Islet of Langerhans (tissue), 1 donor: ENCODE results near the gene GPD2.

Experiments
- FAIRE-seq: peaks from one replicate; lab custom pipeline; 2011; peaks lifted over from hg19 to GRCh38; lab: Jason Lieb, UNC

GPD2 gene

DNA sequence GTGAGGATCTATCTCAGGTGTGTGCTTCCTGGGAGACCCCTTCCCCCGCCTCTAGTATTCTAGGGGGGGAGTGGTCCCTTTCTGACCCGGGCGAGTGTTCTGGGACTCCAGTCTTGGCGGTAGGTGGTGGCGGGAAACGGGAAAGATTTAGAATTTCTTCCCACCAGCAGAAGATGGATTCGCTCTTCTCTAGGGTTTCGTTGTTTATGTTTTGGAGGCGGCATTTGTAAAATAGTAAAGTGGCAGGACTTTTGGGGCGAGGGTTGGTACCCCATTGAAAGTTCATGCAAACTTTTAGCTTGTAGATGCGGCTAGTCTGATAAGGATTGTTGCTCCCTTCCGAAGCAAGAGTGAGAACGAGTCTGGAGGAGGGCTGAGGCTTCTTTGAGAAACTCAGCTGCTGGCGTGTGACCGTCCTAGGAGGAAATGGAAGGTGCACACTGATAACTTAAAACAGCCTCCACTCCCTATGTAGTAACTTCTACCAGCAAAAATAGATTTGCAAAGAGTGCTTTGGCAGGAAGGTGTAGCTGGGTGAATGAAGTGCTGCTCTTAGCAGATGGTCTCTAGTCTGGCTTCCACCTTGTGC lies 412 bp downstream of the GPD2 start:
- no peak for FAIRE-seq

DNA sequence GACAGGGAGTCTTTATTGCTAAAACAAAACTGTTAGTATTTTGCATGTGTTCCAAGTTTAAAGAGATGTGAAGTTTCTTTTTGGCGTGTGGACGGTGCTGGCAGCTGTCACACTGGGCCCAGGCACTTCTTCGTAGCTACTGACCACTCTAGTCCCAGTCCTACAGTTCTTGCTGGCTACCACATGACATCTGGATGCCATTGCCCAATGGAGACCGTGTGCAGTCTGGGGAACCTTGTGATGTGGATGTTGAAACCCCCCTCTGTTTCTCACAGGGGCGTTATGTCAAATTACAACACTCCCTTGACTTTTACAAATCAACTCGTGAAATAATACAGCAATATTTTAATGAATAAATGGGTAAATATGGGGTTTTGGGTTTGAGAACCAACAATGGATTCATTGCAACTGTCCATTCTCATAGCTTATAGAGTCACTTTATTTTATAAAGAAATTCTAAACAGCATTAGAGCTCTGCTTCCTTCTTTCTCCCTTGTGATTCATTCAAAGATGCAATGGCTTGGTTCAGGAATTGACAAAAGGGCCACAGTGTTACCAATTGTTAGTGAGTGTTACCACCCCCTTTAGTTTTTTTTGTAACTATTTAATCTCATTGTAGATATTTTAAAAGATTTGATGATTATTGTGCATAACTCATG lies 1.2 kb downstream of the GPD2 start:
- no peak for FAIRE-seq

DNA sequence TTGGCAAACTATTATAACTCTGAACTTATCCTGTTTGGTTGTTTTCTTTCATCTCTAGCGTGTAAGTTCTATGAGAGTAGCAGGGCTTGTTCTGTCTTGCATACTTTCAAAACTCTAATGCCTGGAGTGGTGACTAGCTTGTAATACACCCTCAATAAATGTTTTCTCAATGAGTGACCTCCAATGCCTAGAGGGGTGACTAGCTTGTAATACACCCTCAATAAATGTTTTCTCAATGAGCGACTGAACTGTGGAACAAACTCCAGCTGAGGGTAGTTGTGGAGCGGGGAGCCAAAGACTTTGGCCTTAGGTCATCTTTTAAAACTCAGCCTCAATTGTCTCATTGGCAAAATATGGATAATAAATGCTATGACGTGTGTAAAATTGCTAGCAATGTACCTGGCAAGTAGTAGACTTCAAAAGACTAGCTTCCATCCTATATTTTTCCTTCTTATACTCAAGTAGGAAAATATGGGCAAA lies 1.8 kb downstream of the GPD2 start:
- no peak for FAIRE-seq

DNA sequence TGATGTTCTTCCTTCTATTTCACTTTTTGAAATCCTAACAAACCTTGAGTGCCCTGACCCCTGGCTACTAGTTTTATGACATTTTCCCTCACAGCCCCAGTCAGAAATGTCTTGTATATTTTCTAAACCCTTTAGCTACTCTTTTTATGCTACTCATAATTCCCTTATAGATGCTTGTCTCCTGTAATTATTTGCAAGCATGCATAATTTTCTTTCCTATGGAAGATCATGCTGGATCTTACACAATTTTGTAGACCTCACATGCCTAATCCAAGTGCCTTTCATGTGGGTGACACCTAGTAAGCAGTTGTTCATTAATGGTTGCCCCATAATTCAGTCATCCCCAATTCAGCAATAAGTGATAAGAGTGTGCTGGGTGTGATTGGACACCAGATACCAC lies 6.9 kb downstream of the GPD2 start:
- no peak for FAIRE-seq

DNA sequence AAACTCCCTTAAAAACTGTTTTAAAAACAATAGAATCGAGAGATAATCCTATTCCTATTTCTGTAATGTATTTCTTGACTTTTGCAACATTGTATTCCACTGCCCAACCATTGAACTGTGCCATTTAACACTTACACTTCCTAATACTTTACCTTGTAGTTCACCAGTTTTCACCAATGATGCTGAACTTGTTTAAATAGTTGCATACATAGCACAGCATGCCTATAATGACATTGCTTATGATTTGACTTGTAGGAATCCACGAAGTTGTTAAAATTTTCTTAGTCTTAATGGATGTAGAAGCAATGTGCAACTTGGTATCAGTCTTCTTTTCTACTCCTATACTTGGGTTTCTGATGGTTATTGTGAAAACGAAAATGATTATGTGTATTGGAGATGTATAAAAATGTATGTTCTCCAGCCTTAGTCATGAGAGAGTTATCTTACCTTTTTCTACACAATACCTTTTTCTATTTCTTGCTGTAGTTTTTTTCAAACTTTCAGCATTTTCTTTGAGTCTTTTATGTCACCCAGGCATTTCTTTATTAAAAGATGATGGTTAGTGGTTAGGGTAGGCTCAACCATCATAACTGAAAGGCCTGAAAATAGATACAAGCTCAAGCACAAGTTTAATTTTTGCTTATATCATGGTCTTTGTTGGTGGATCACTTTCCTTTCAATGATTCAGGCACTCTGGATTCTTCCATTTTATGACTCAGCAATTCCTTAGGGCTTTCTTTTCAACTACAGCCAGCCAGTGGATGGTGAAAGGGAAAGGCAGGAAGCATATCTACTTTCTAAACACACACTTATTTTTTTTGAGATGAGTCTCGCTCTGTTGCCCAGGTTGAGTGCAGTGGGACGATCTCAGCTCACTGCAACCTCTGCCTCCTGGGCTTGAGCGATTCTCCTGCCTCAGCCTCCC lies 9.4 kb downstream of the GPD2 start:
- no peak for FAIRE-seq

DNA sequence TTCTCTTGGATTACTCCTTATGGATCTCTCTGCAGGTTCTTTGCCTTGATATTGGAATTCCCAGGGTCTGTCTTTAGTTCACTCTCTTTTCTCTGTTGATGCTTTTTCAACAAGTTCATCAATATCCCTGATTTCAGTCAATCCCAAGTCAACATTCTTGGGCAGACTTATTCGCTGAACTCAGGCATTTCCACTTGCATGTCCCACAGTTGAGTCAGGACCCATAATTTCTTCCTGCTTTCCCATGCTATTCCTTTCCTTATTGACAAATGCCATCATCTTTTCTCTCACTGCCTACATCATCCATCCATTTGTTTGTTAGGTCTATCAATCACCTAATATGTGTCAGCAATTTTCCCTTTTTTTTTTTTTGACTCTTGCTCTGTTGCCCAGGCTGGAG lies 11.6 kb downstream of the GPD2 start:
- FAIRE-seq, result no peak

DNA sequence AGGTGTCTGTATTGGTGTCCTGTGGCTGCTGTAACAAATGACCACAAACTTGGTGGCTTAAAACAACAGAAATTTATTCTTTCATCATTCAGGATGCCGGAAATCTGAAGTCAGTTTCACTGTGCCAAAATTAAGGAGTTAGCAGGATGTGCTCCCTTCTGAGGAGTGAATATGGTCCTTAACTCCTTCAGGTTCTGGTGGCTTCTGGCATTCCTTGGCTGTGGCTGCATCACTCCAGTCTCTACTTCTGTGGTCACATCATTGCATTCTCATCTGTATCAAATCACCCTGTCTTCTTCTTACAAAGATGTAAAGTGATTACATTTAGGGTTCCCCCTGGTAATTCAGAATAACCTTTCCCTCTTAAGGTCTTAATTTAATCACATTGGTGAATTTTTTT lies 12.6 kb downstream of the GPD2 start:
- no peak for FAIRE-seq

DNA sequence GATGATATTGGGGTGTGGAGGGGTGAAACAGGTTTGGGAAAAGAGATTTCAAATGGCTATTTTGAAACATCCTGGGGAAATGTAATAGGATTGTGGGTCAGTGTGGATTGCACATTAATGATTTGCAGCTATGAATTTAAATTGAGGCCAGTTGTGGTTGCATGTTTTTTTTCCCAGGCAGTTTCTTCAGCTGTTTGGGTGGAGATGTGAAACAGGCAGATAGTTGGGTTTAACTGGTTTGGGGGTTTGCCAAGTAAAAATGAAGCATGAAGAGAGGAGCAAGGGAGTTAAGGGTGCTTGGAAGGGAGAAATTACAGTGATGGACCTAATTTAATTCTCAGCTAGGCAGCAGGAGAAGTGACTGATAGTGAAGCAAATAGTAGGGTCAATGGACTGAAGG lies 16.8 kb downstream of the GPD2 start:
- FAIRE-seq, result no peak

DNA sequence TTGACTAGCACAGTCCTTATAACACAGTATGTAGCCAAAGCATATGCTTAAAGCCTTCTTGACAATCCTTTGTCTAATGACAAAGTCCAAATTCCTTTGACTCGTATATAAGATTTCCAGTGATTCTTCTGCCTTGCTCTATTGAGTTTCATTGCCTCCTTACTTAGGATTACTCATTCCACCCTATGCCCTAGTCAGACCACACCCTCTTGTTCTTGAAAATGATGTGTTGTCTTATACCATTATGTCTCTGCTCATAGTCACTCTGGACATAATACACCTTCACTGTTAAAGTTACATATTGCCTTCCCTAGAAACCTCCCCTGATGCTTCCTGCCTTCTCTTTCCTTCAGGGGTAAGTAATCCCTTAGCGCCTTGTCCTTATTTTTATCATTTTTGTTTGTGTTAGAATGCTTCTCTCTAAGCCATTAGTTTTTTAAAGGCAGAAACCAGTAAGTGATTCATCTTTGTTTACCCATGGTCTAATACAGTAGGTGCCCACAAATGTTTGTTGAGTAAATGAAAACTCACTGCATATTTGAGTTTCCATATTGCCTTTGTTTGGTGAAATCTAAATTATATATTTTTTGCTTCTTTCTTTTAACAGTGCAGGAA lies 19.3 kb downstream of the GPD2 start:
- FAIRE-seq, result no peak

DNA sequence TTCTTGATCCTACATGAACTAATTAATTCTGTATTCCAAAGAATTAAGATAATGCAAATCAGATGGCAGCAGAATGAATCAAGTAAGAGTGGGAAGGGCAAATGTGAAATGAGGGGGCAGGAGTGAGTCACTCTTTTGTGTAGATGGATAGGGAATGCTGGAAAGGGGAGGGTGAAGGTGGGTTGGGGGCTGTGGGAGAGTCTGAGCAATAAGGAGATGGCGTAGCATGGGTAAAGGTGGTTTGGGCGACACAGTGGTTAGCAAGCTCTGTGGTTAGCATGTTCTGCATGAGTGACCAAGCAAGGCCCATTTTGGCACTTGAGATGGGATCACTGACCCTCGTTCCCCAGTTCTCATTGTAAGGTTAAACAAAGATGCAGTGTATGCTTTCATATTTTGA lies 20.4 kb downstream of the GPD2 start:
- FAIRE-seq, result no peak

DNA sequence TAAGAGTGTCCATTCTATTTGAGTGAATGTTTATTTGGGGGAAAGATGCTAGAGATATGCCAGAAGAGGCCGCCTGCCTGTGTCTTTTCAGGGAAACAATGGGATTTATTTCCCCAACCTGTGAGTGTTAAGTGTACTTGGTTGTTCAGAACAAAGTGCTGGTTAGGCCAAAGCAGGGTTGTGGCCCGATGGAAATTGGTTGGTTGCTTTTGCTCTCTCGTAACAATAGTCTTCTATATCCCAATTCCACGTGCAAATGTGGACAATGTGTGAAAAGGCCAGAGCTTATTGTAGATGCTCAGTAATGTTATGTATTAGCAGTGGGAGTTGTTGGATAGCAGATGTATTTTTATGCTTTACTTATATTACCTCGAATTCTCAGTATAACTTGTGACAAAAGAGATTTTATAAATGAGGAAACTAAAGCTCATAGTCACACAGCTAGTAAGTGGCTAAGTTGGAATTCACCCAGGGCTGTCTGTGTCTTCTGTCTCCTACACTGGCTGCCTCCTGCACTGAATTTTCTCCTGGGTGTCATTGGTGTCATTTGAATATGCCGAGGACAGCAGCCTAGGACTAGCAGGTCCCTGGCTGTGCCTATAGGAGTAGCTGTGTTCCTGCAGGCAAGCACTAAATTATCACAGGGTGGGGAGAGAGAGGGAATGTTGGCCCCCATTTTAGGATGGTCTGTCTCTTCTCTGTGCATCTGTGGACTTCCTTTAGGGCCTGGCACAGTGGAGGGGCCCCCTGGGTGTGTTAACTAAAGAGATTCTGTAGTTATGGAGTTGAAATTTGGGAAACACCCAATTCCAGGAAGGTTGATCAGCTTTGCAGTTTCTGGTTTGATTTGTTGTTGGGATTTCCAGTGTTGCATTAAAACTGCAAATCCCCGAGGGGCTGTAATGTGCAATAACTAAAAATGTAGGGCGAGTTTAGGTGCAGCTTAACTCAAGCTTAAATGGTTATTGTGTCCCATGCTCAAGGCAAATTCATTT lies 21.6 kb downstream of the GPD2 start:
- no peak for FAIRE-seq

DNA sequence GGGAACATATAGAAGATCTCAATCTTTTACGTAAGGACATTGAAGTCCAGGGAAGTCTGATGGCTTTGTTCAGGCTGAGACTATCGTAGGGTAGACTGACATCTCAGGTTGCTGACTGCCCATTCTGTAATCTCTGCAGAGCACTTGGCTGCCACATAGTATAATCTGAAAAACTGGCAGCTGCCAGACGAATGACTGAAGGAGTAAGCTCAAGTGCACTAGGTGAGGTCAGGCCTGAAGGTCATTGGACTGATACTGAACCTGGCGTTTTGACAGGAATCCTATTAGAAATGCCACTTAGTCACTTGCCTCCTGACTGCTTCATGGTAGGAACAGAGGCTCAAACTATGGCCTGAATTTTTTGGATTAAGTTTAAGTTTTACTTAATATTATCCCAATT lies 23.5 kb downstream of the GPD2 start:
- no peak for FAIRE-seq

DNA sequence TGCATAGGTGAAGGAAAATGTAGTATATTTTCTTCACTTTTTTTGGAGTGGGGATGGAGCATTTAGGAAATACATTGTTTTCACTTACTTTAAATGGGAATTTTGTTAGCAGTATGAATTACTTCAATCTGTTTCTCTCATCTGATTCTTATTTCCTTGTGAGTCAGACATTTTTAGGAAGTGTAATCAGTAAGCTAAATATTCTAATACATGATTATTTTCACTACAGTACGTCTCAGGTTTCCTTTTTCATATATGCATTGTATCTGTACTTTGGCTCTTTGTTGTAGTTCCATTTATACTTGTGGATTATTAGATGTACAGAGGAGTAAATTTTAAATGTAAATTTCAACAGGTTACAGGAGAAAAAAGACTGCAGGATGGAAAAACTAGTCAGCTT lies 27.9 kb downstream of the GPD2 start:
- peak; percentile 17 for FAIRE-seq

DNA sequence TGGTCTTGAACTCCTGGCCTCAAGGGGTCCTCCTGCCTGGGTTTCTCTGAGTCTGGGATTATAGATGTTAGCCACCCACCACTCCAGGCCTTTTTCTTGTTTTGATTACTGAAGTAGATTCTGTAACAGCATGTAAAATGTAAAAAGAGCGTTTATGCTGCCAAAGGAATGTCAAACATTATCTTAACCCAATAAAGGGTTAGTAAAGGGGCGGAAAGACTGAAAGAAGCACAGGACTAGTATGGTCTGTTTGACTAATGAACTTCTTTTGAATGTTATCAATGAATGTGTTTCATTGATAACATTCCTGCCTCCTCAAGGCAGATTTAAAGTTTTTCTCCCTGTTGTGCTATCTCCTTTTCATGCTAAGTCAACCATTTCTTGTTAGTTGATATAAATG lies 29.4 kb downstream of the GPD2 start:
- no peak for FAIRE-seq

DNA sequence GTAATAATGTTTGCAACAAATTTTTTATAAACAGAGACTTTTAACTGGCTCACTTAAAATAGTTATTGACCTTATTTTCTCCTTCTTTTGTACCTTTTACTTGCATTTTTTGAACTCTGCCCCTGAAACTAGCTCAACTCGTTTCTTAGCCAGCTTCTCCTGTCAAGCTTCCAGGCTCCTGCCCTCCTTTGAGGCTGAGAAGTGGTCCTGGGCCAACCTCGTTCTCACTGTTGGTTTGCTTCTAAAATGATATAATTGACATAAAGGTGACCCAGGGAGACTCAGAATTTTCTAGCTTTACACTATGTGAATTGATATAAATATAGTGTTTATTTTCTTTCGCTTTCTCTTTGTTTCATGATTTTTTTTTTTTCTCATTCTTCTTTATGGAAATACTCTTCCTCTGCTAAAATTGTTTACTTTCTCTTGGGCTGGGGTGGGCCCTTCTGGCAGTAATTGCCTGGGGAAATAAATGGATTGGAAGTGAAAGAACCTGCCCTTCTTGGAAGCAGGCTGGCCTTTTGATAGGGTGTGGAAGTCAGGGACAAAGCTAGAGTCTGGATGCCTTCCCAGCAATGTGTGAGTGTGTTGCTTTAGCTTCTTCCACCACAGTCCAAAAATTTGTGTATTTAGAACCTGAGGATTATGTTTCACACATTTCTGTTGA lies 30.7 kb downstream of the GPD2 start:
- FAIRE-seq, result no peak

DNA sequence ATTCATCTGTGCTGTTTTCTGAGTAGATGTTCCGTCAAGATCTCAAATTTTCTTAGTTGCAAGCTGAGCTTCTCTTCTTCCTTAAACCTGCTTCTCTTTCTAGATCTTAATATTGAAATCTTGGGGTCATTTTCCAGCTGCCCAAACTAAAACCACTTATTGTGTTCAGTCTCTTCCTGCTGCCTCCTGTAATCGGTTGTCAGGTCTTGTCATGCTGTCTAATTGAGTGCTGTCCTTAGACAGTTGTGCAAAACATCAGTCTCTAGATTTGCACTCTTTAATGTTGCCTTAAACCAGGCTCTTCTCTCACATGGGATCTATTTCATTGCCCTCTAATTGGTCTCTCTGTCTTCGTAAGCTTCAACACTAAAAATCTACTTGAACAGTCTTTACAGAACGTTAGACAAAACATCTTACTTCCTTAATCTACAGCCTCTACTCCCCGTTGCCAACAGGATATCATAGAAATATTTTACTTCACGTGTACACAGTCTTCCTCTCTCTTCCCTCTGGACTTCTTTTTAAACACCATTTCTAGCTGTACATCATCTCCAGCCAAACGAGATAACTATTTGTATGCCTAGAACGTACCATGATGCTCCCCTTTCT lies 34.9 kb downstream of the GPD2 start:
- no peak for FAIRE-seq

DNA sequence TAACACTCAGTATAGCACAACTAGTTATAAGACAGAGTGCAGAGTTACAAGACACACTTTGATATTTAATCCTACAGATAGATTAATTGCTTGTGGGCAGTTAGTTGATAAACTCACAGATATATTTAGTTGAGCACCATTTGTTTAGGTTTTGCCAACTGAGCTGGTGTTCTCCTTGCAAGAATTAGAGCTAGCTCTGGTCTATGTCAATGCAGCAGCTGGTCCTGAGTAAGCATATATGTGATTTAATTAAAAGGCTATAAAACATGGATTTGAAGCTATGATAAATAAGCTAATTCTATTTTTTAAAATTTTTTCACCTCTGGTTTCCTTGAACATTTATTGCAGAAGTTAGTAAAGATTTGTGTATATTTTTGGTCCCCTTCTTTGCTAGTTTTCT lies 35.6 kb downstream of the GPD2 start:
- peak; percentile 79 for FAIRE-seq

DNA sequence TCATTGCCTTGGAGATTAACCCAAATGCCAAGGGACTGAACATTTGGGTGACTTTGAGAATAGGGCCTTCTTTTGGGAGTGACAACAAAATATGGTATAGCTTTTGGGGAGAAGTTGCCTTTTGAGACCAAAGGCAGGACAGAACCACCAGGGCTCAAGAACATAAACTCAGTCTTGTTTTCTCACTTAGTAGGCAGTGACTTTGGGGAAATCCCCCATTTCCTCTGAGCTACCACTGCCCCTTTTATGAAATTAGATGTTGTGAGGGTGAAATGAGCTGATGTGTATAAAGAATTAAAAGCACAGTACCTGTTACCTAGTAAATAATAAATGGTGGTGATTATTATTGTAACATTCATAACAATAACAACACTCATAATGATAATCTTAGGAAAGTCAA lies 36.5 kb downstream of the GPD2 start:
- no peak for FAIRE-seq

DNA sequence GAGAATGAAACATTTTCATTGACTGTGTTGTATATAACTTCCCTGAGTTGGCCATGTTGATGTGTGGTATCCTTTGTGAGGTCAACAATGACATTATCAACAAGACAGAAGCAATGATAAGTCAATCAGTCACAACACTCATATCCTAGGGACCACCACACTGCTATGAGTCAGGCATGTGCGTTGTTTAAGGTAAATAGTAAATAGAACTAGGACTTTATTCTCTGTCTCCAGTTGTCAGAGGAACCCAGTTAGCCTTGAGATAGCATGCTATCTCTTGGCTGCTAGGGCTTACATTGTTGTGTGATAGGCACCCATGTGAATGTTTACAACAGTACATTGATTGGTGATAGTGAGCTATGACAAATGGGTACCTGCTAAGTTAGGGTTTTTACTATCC lies 37.3 kb downstream of the GPD2 start:
- FAIRE-seq, result no peak

DNA sequence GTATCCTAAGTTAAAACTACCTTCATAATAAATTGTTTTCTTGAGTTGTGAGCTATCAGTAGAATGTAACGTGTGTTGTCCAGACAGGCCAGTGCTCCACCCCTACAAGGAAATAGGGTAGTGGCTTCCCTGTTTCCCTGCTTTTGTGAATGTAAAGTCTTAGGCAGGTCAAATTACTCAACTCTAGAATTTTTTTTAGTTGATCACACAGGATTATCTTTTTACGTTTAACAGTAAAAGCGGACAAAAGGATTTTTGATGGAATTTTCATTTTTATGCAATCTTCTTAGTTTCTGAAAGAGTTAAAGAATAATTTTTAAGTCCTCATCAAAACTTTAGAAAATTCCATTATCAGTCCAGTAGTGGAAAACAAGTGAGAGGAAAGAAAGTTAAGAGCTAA lies 38.2 kb downstream of the GPD2 start:
- peak; percentile 24 for FAIRE-seq
